Spleen (tissue), 7 donors: ENCODE data around the gene TEX51.

Experiments
- CTCF ChIP-seq, 11 experiments: fragments of 200-600 bp in 7 of 11; fragments of 450-650 bp in 4 of 11; sonication (generic) in 4 of 11; IDR thresholded peaks in 8 of 11; conservative IDR thresholded peaks in 3 of 11; 1 replicate in 7 of 11; 2 replicates in 4 of 11; pipeline versions ENCODE4 v1.4.0 to v1.8.0; 2016 to 2021; ENCODE audit warnings: antibody characterized with exemption in 11 of 11, inconsistent platforms in 4 of 11, mild to moderate bottlenecking in 1 of 11
- POLR2A ChIP-seq, 3 donors: fragments of 450-650 bp; IDR thresholded peaks; one replicate each; pipeline ENCODE4 v1.5.1; 2017; ENCODE audit warnings: antibody characterized with exemption in 3 of 3, mild to moderate bottlenecking in 1 of 3
- POLR2AphosphoS5 ChIP-seq, 3 donors: sonication (generic); formaldehyde crosslinking; IDR thresholded peaks; one replicate each; pipeline ENCODE4 v1.5.1; 2017; ENCODE audit warnings: antibody characterized with exemption in 3 of 3
- donor health status: DM: no; HTN: no; CAD: no; lungs with moderate emphysema.
- donor health status: DM: no; HTN: no; CAD: no.
- donor health status: DM: no; HTN: no; CAD: no.

GRCh38 chr2:126945118-126945517 lies 46.4 kb downstream of the TEX51 start:
- no peak for TF ChIP-seq CTCF (IDR thresholded peaks at IDR 0.05 in 8 of 11, conservative IDR thresholded peaks at IDR 0.05 in 3 of 11)
- no peak for TF ChIP-seq POLR2AphosphoS5 (IDR thresholded peaks at IDR 0.05)
- TF ChIP-seq POLR2A (IDR thresholded peaks at IDR 0.05) = no peak
